HUES64 (cell line): ENCODE measurements around the gene LGR6.

Experiments
- H3K27ac ChIP-seq: 2 replicates; pipeline ENCODE4 v1.7.0; 2013; ENCODE audit warnings: low read depth, low read length, inconsistent platforms
- H3K27me3 ChIP-seq: 2 replicates; pipeline ENCODE4 v1.6.1; 2013; ENCODE audit warnings: mild to moderate bottlenecking, low read length; ENCODE audit not compliant: insufficient read depth
- H3K36me3 ChIP-seq: 2 replicates; pipeline ENCODE4 v1.6.1; 2013; ENCODE audit warnings: mild to moderate bottlenecking, low read length; ENCODE audit not compliant: insufficient read depth
- H3K4me1 ChIP-seq: 2 replicates; pipeline ENCODE4 v1.6.1; 2013; ENCODE audit warnings: mild to moderate bottlenecking, low read length, moderate library complexity; ENCODE audit not compliant: insufficient read depth
- H3K4me3 ChIP-seq: 2 replicates; pipeline ENCODE4 v1.5.1; 2013; ENCODE audit warnings: mild to moderate bottlenecking, low read length, moderate library complexity
- H3K9ac ChIP-seq: 2 replicates; pipeline ENCODE4 v1.6.1; 2013; ENCODE audit warnings: mild to moderate bottlenecking, low read depth, low read length
- H3K9me3 ChIP-seq: 2 replicates; pipeline ENCODE4 v1.6.1; 2013; ENCODE audit warnings: low read depth, low read length; ENCODE audit not compliant: insufficient read depth
- WGBS: fragments of 150-250, 120-280 bp; methylation state at CpG from one replicate; pipeline ENCODE4 v1.1.7; 2013; ENCODE audit warnings: missing lambda C conversion rate; 5-methylcytosine and 5-hydroxymethylcytosine counted together

LGR6 gene

DNA sequence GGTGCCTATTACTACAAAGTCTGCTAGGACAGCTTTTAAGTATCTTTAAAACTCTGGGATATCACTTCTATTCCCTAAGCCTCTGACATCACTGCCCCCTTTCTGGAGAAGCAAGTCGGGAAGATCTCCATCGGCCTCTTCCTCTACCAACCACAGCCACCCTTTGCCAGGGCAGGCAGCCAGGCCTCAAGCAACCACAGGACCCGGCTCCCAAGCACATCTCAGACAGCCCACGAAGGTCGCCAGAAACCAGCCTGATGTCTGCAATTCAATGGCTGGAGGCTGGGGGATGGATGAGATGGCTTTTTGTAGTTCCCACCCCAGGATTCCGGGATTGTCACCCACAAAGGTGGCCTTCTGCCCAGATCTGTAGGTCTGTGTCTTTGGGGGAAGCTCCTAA is 70.7 kb downstream of the LGR6 start:
- Histone ChIP-seq H3K9ac (no peak overlapping the region), H3K27me3 (no peaks in the 10 kb centered on the region; the same call in 1 of the 2 replicates), H3K4me1 (0 out of 2 replicates have a peak, but pooled peaks cover 3% of the 10 kb centered on the region), H3K4me3 (no peak overlapping the region), H3K9me3 (no peaks in the 10 kb centered on the region), H3K36me3 (no peaks in the 10 kb centered on the region), H3K27ac (no peak overlapping the region)
- 87% methylated on average over 6 of the region's 6 CpGs for WGBS

DNA sequence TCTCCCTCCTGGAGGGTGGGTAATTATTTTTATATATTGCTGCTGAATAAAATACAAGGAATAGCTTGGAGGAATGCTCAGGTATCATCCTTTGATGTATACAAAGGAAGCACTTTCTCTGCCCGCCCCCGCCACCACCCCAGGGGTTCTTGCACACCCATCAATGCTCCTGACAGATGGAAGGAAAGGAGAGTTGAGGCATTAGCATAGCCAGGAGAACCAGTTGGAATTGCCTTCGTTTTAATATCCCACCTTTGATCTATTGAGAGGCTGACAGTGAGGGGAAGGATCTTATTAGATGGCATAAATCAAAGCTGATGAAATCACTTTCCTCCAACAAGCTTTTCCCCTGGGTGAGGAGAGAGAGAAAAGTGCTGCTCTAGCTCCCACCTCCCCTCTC is 71.1 kb downstream of the LGR6 start:
- 63% methylated on average over 2 of the region's 3 CpGs for WGBS
- Histone ChIP-seq H3K4me1 (0 out of 2 replicates have a peak, but pooled peaks cover 3% of the 10 kb centered on the region), H3K27me3 (no peaks in the 10 kb centered on the region; the same call in 1 of the 2 replicates), H3K27ac (no peak overlapping the region), H3K4me3 (no peak overlapping the region), H3K9ac (no peak overlapping the region), H3K9me3 (no peaks in the 10 kb centered on the region), H3K36me3 (no peaks in the 10 kb centered on the region)

- no peak overlapping the region for H3K4me3 ChIP-seq
- no peaks in the 10 kb centered on the region for H3K36me3 ChIP-seq
- H3K27me3 ChIP-seq = no peaks in the 10 kb centered on the region; the same call in 1 of the 2 replicates
- H3K4me1 ChIP-seq = 0 out of 2 replicates have a peak, but pooled peaks cover 3% of the 10 kb centered on the region
- H3K9me3 ChIP-seq = no peaks in the 10 kb centered on the region
- 94% methylated on average over 9 of the region's 9 CpGs for WGBS
- no peak overlapping the region for H3K27ac ChIP-seq
- H3K9ac ChIP-seq = no peak overlapping the region
Observed at GRCh38 chr1:202266061-202266765, 72.6 kb downstream of the LGR6 start.

- Histone ChIP-seq H3K9me3 (no peaks in the 10 kb centered on the region), H3K27ac (no peak overlapping the region), H3K4me3 (no peak overlapping the region), H3K4me1 (0 out of 2 replicates have a peak, but pooled peaks cover 3% of the 10 kb centered on the region), H3K9ac (no peak overlapping the region), H3K36me3 (no peaks in the 10 kb centered on the region), H3K27me3 (no peaks in the 10 kb centered on the region; the same call in 1 of the 2 replicates)
- WGBS = 88% methylated on average over 13 of the region's 13 CpGs
Observed at GRCh38 chr1:202268032-202268431, 74.4 kb downstream of the LGR6 start.

DNA sequence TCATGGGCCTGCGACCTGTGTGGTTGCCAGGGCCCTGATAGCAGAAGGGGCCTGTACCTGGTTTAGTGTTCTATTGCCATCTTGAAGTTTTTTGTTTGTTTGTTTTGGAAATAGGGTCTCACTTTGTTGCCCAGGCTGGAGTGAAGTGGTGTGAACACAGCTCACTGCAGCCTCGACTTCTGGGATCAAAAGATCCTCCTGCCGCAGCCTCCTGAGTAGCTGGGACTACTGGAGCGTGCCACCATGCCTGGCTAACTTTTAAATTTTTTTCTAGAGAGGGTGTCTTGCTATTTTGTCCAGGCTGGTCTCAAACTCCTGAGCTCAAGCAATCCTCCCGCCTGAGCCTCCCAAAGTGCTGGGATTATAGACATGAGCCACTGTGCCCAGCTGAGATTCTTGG is 75.2 kb downstream of the LGR6 start:
- no peak overlapping the region for H3K27ac ChIP-seq
- no peaks in the 10 kb centered on the region for H3K9me3 ChIP-seq
- H3K36me3 ChIP-seq = no peaks in the 10 kb centered on the region
- no peak overlapping the region for H3K4me3 ChIP-seq
- no peaks in the 10 kb centered on the region; the same call in 1 of the 2 replicates for H3K27me3 ChIP-seq
- WGBS = 92% methylated on average over 5 of the region's 5 CpGs
- no peak overlapping the region for H3K9ac ChIP-seq
- H3K4me1 ChIP-seq = 0 out of 2 replicates have a peak, but pooled peaks cover 3% of the 10 kb centered on the region

GRCh38 chr1:202270871-202271326 is 77.3 kb downstream of the LGR6 start:
- WGBS = 77% methylated on average over 8 of the region's 8 CpGs
- H3K27ac ChIP-seq = no peak overlapping the region
- H3K27me3 ChIP-seq = no peaks in the 10 kb centered on the region
- no peaks in the 10 kb centered on the region for H3K36me3 ChIP-seq
- H3K9ac ChIP-seq = no peak overlapping the region
- no peaks in the 10 kb centered on the region for H3K9me3 ChIP-seq
- no peaks in the 10 kb centered on the region for H3K4me1 ChIP-seq
- no peak overlapping the region for H3K4me3 ChIP-seq

- WGBS = 93% methylated on average over 8 of the region's 8 CpGs
- Histone ChIP-seq H3K9me3 (no peaks in the 10 kb centered on the region), H3K36me3 (no peaks in the 10 kb centered on the region), H3K27me3 (no peaks in the 10 kb centered on the region), H3K4me1 (no peaks in the 10 kb centered on the region), H3K4me3 (no peak overlapping the region), H3K9ac (no peak overlapping the region), H3K27ac (no peak overlapping the region)
Observed at GRCh38 chr1:202272103-202272845, 78.7 kb downstream of the LGR6 start.

DNA sequence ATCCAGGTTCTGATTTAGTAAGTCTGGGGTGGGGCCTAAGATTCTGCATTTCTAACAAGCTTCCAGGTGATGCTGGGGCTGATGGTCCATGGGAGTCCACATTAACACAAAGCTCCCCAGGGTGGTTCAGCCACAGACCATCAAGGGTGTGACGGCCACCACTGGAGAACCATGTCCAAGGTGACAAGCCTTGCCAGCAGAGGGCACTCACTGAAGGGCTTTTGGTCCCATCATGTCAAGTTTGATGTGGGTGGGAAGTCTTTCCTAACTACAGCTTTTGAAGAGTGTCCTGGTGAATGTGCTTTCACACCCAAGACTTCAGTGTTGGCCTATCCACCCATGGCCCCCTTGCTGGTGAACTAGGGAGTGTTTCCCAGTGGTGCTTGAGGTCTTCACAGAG is 81.0 kb downstream of the LGR6 start:
- H3K4me1 ChIP-seq = no peaks in the 10 kb centered on the region
- no peak overlapping the region for H3K4me3 ChIP-seq
- no peak overlapping the region for H3K9ac ChIP-seq
- H3K27ac ChIP-seq = no peak overlapping the region
- 66% methylated on average over 1 of the region's 1 CpG for WGBS
- H3K9me3 ChIP-seq = no peaks in the 10 kb centered on the region
- no peaks in the 10 kb centered on the region for H3K36me3 ChIP-seq
- no peaks in the 10 kb centered on the region for H3K27me3 ChIP-seq

- Histone ChIP-seq H3K9me3 (no peaks in the 10 kb centered on the region), H3K27me3 (no peaks in the 10 kb centered on the region), H3K4me1 (peaks cover 1% of the 10 kb centered on the region; the same call in 1 of the 2 replicates), H3K27ac (no peak overlapping the region), H3K9ac (no peak overlapping the region), H3K4me3 (no peak overlapping the region), H3K36me3 (no peaks in the 10 kb centered on the region)
- 90% methylated on average over 3 of the region's 3 CpGs for WGBS
Observed at GRCh38 chr1:202275061-202275770, 81.6 kb downstream of the LGR6 start.

GRCh38 chr1:202276081-202276715 is 82.6 kb downstream of the LGR6 start:
- Histone ChIP-seq H3K9ac (no peak overlapping the region), H3K4me1 (peaks cover 10% of the 10 kb centered on the region), H3K36me3 (no peaks in the 10 kb centered on the region), H3K27ac (no peak overlapping the region), H3K4me3 (no peak overlapping the region), H3K27me3 (no peaks in the 10 kb centered on the region), H3K9me3 (no peaks in the 10 kb centered on the region)
- 95% methylated on average over 11 of the region's 11 CpGs for WGBS
